CD4-positive, alpha-beta T cell treated with Interleukin-2 at 100 ng/mL for 4 hours (primary cell): ENCODE results near the gene CERCAM.

Experiments used
- DNase-seq: peaks from one replicate; pipeline ENCODE4 v3.0.0-alpha.2; 2020; ENCODE audit warnings: low spot score

The CERCAM gene

GRCh38 chr9:128456613-128457061, 36.0 kb downstream of the CERCAM start:
- peak; percentile 70 for DNase-seq

- DNase-seq = no peak
These were observed 36.5 kb downstream of the CERCAM start for GRCh38 chr9:128457207-128457606.

- DNase-seq = no peak
These were observed 38.4 kb downstream of the CERCAM start for GRCh38 chr9:128459011-128459410.

- no peak for DNase-seq
These were observed 48.4 kb downstream of the CERCAM start for GRCh38 chr9:128469070-128469469.

GRCh38 chr9:128470560-128470959, 49.9 kb downstream of the CERCAM start:
- no peak for DNase-seq

GRCh38 chr9:128473104-128473503, 52.4 kb downstream of the CERCAM start:
- no peak for DNase-seq

GRCh38 chr9:128475867-128476266, 55.2 kb downstream of the CERCAM start:
- DNase-seq = no peak

- DNase-seq = no peak
These were observed 58.6 kb downstream of the CERCAM start for GRCh38 chr9:128479262-128479661.

- no peak for DNase-seq
These were observed 60.9 kb downstream of the CERCAM start for GRCh38 chr9:128481561-128481960.

GRCh38 chr9:128482186-128482585, 61.5 kb downstream of the CERCAM start:
- DNase-seq = no peak

- no peak for DNase-seq
These were observed 64.2 kb downstream of the CERCAM start for GRCh38 chr9:128484686-128485413.

GRCh38 chr9:128485414-128485855, 64.8 kb downstream of the CERCAM start:
- DNase-seq = no peak

- DNase-seq = no peak
These were observed 65.5 kb downstream of the CERCAM start for GRCh38 chr9:128486201-128486600.
